ENCODE results near the gene HOXC11.
A peak's percentile ranks its signal among the peaks of the same experiment; 100 is the strongest.

Gene HOXC11

DNA sequence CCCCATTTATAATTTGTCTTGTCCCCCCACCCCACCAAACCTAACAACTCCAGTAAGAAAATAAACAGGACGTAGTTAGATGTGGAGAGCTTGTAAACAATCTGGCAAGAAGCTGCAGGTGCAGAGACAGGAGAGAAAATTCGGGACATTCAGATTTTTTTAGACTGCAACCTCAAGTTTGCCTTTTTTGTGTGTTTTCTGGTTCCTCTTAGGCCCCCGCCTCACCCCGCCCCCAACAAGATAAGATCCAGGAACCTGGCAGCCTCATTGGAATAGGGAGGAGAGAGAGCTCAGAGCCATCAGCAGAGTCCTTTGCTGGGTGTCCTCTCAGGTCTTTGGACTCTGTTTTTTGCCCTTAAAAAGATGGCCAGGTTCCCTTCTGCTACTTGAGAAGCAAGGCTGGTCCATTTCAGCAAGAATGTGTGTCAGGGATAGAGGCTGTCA is 14.9 kb downstream of the HOXC11 start:
- DNase-seq, result no peak

GRCh38 chr12:53988541-53989226 is 15.8 kb downstream of the HOXC11 start:
- no peak for DNase-seq

GRCh38 chr12:53989227-53990113 is 16.5 kb downstream of the HOXC11 start:
- DNase-seq, result peak; percentile 10

DNA sequence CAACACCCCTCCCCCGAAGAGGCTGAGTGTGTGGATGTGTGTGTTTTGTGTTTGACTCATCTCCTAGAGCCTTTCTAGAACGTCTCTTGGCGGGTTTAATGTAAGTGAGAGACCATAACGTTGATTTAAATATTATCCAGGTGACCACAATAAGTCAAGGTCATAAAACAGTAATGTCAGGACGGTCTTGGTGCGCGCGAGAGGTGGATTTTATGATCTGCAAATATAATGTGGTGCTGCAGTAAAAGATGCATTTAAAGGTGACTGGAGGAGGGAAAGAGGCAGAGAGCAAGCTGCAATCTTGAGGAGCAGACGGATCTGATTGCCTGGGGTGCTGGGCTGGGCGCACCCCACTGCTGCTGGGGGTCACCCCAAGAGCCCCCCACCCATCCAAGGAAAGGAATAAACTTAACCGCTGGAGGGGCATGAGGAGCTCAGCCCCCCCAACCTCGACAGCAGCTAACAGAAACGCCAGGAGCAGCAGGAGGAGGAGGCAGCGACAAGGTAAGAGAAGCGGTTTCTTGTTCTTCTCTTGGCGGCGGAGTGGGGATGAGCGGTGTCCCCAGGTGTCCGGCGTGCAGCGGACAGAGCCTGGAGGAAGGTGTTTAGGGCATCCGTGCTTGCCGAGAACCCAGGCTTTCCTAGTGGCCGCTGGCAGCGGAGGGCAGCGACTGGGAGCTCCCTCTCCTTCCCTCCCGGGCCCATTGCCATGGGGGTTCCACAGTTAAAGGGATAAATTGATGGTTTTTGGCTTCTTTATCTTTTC is 17.6 kb downstream of the HOXC11 start:
- DNase-seq, result no peak

GRCh38 chr12:53991077-53991460 is 18.1 kb downstream of the HOXC11 start:
- DNase-seq, result no peak

DNA sequence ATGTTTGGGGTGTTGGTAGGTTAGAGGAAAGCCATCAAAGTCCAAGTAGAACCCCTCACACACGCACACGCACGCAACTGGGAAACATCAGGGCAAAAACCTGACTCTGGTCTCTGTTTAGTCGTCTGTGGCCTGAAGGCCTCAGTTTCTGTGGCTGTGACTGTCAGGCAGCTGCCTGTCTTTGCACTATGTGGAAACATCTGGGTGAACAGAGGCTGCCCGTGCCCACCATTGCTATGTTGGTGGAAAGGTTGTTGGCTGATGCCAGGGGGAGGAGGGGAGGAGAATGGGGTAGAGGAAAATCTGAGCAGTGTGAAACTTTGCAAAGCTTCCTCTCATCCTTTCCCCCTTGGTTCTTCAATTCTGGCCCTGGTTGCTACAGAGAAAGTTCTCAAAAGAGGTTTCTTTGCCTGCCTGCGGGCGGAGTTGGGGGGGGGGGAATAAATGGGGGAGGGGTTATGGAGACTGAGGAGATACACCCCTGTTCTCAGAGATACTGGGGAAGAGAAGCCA is 19.5 kb downstream of the HOXC11 start:
- no peak for DNase-seq

DNA sequence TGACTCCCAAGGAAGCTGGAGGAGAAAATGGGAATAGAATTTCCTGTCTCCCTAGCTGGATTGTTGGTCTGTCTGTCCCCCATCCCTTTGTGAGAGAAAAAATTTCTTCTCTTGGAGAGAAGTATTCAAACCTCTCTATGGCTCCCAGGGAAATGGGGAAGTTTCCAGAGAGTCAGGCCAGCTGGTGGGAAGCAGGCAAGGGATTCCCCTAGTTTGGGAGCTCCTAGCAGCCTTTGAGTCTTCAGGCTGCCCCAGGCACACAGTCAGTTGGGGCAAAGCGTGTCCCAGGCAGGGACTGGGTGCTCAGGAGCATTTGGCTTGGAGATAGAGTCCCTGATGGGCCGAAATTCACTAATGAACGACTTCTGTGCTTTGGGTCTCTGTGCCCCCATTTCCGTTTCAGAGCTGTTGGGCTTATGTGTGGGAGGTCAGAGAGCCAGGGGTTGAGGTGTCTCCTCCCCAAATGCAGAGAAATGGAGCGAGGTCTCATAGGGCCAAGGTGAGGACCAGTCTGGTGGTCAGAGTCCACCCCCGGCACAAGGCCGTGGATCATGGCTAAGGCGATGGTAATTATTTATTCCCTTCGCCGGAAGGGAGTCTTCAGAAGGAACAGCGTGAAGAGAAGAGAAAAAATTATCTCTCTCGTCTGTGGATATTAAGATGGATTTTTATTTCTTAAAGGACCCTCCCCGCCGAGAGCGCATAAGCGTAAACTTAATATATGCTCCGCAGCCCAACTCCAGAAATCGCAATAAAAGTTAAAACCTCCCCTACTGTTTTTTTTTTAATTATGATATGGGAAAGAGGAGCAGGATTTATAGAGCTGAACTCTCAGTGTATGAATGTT is 20.5 kb downstream of the HOXC11 start:
- DNase-seq, result no peak

DNA sequence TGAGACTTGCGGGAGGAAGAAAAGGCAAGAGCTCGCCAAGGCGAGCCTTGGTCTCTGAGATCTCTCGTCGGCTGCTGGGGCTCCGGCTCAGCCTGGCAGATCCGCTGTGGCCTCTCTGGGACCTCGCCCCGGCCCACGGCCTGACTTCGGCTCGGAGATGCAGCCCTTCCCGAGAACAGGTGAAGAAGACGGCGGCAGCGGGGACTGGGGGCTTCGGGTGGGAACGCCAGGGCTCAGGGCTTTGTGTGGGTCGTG is 21.0 kb downstream of the HOXC11 start:
- no peak for DNase-seq

GRCh38 chr12:53994264-53995001 is 21.5 kb downstream of the HOXC11 start:
- no peak for DNase-seq

- DNase-seq, result no peak
Observed at GRCh38 chr12:53995002-53995377, 22.1 kb downstream of the HOXC11 start.

DNA sequence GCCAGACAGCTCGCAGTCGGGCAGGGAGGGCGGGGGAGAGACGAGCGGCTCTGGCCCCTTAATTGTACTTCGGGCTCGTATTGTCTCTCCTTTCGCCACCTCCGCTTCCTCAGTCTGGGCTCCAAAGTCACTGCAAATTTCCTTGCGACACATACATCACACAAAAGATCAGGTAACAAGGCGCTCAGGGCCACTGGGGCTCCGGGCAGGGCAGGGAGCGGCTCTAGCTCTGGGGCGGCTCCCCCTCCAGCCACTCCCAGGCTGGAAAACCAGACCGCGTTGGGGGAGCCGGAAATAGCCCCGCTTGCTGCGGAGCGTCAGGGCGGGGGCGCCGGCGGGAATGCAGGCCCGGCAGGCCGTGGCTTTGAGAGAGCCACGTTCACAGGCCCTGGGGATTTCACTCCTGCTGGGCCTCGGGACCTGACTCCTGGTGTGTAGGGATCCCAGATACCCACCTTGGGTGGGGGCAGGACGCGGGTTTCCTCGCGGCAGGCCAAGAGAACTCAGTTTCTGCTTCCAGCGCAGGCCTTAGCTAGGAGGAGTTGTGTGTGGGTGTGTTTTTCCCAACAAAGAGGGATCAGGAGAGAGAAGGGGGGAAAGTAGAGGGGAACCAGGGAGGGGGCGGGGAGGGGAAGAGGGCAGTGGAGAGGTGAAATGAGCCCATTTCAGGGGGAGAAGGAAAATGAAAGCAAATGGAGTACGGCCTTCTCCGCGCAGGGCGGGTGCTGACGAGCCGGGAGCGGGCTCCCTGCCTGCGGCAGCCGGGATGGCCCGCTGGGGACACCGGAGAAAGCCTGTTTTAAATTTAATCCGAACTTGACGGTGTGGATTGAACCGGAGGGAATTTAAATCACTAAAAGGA is 22.7 kb downstream of the HOXC11 start:
- no peak for DNase-seq

- no peak for DNase-seq
Observed at GRCh38 chr12:53996240-53997203, 23.6 kb downstream of the HOXC11 start.

GRCh38 chr12:53997204-53998109 is 24.5 kb downstream of the HOXC11 start:
- DNase-seq, result no peak

GRCh38 chr12:53998110-53998899 is 25.4 kb downstream of the HOXC11 start:
- no peak for DNase-seq

- no peak for DNase-seq
Observed at GRCh38 chr12:53998900-53999236, 25.9 kb downstream of the HOXC11 start.

- DNase-seq, result peak; percentile 32
Observed at GRCh38 chr12:53999559-54000115, 26.7 kb downstream of the HOXC11 start.

Measured in NCI-H2227 treated with DMSO at 0.1 percent for 48 hours (cell line).